K562 (cell line): ENCODE data around the gene PIWIL1. TPM values are rescaled to one million over a fixed set of nuclear protein-coding genes. Genes with fewer than 3 reads are reported as not detected.

Experiments
- ATAC-seq: fragments of 200-7000 bp; cut with Tn5 transposase; 3 replicates; pipeline ENCODE4 v1.9.1; 2020; ENCODE audit warnings: moderate library complexity
- BruUV-seq: library from RNA; stranded (reverse); fragments of 400-500 nt; replicated peaks from 2 replicates; lab custom pipeline; 2021; lab: Mats Ljungman, UMichigan
- CTCF ChIA-PET: fragments of 300-600 bp; formaldehyde crosslinking; extraction: SDS; loops from one replicate; lab custom pipeline; 2021; ENCODE audit warnings: low intra/inter-chr PET ratio; lab: Yijun Ruan, JAX
- POLR2A ChIA-PET: fragments of 300-600, 350-650 bp; sonication (Branson Sonifier 250); formaldehyde crosslinking; extraction: SDS; loops from one replicate; lab custom pipeline; 2021; ENCODE audit warnings: antibody characterized with exemption, inconsistent platforms; lab: Yijun Ruan, JAX
- DNase-seq, 4 experiments: peaks; one replicate each; pipeline versions ENCODE4 v3.0.0 to v3.0.0-alpha.2; 2011 to 2018; ENCODE audit warnings: low spot score in 3 of 4, mixed read lengths in 3 of 4; ENCODE audit errors: extremely low read depth in 1 of 4
- FAIRE-seq: peaks from 2 replicates; lab custom pipeline; 2011; peaks lifted over from hg19 to GRCh38; lab: Jason Lieb, UNC
- H2AFZ ChIP-seq: 2 replicates; pipeline ENCODE4 v1.6.0; 2011; ENCODE audit warnings: low read depth, low read length, control low read depth, inconsistent platforms
- H3K27ac ChIP-seq: fragments of 200-600 bp; 3 replicates; pipeline ENCODE4 v1.8.0; 2011; ENCODE audit warnings: low read depth, mild to moderate bottlenecking, control low read depth, inconsistent platforms, low read length, moderate library complexity, mixed read lengths; ENCODE audit errors: extremely low read depth
- H3K27me3 ChIP-seq, 2 experiments: fragments of 300-600 bp in 1 of 2; 2 replicates in 1 of 2; 3 replicates in 1 of 2; pipeline versions ENCODE4 v1.6.0 to v1.8.0; 2011; ENCODE audit warnings: inconsistent platforms in 2 of 2, low read length in 2 of 2, mild to moderate bottlenecking in 1 of 2, mixed read lengths in 1 of 2, moderate library complexity in 1 of 2; ENCODE audit not compliant: control insufficient read depth in 2 of 2, insufficient read depth in 2 of 2
- H3K36me3 ChIP-seq: fragments of 300-600 bp; 3 replicates; pipeline ENCODE4 v1.8.0; 2011; ENCODE audit warnings: mild to moderate bottlenecking, low read length, inconsistent platforms; ENCODE audit not compliant: control insufficient read depth, insufficient read depth
- H3K4me1 ChIP-seq, 2 experiments: fragments of 200-600 bp in 1 of 2; replicated peaks in 1 of 2; 2 replicates in 1 of 2; 3 replicates in 1 of 2; pipeline versions ENCODE4 v1.5.1 to v1.8.0; 2011; ENCODE audit warnings: inconsistent platforms in 2 of 2, low read length in 2 of 2, mild to moderate bottlenecking in 1 of 2, mixed read lengths in 1 of 2, moderate library complexity in 1 of 2; ENCODE audit not compliant: control insufficient read depth in 2 of 2, insufficient read depth in 2 of 2
- H3K4me2 ChIP-seq: 2 replicates; pipeline ENCODE4 v1.6.1; 2011; ENCODE audit warnings: low read length, control low read depth, inconsistent platforms, mixed read lengths; ENCODE audit not compliant: insufficient read depth
- H3K4me3 ChIP-seq: fragments of 200-600 bp; sonication (generic), shearing (Covaris generic); 2 replicates; pipeline ENCODE4 v1.5.1; 2016; ENCODE audit warnings: control low read depth, inconsistent platforms
- H3K79me2 ChIP-seq: fragments of 200-600 bp; 3 replicates; pipeline ENCODE4 v1.8.0; 2011; ENCODE audit warnings: low read length, inconsistent platforms; ENCODE audit not compliant: control insufficient read depth, insufficient read depth
- H3K9ac ChIP-seq, 2 experiments: 2 replicates each; pipeline versions ENCODE4 v1.6.0 to v1.6.1; 2011; ENCODE audit warnings: low read depth in 2 of 2, low read length in 2 of 2, control low read depth in 1 of 2, inconsistent platforms in 1 of 2, mild to moderate bottlenecking in 1 of 2, mixed read lengths in 1 of 2; ENCODE audit not compliant: insufficient read depth in 1 of 2
- H3K9me1 ChIP-seq: one replicate; pipeline ENCODE4 v1.6.0; 2011; ENCODE audit warnings: inconsistent platforms, mild to moderate bottlenecking, low read length, moderate library complexity; ENCODE audit not compliant: control insufficient read depth, insufficient read depth
- H3K9me3 ChIP-seq: replicated peaks from 2 replicates; pipeline ENCODE4 v1.5.1; 2011; ENCODE audit warnings: low read depth, low read length, inconsistent platforms; ENCODE audit not compliant: control insufficient read depth, insufficient read depth
- H4K20me1 ChIP-seq: replicated peaks from 2 replicates; pipeline ENCODE4 v1.6.1; 2011; ENCODE audit warnings: low read length, inconsistent platforms, mixed read lengths; ENCODE audit not compliant: control insufficient read depth, insufficient read depth
- ATF4 ChIP-seq: fragments of 450-650 bp; formaldehyde crosslinking; IDR thresholded peaks from 2 replicates; pipeline ENCODE4 v1.4.0; 2022; ENCODE audit warnings: mild to moderate bottlenecking, moderate library complexity
- BRD4 ChIP-seq: fragments of 200-600 bp; sonication (generic); IDR thresholded peaks from 2 replicates; pipeline ENCODE4 v1.6.1; 2017; ENCODE audit warnings: inconsistent platforms
- HDAC2 ChIP-seq: fragments of 450-650 bp; IDR thresholded peaks from 2 replicates; pipeline ENCODE4 v1.6.1; 2016; ENCODE audit warnings: mild to moderate bottlenecking
- NFE2L1 ChIP-seq: fragments of 450-650 bp; IDR thresholded peaks from 2 replicates; pipeline ENCODE4 v1.6.1; 2016; ENCODE audit warnings: missing genetic modification characterization, low read depth, mild to moderate bottlenecking, missing compliant biosample characterization, moderate library complexity, borderline replicate concordance
- POLR2AphosphoS2 ChIP-seq: IDR thresholded peaks from 2 replicates; pipeline ENCODE4 v1.6.1; 2012; ENCODE audit warnings: low read length, improper control_type of control experiment
- PTRF ChIP-seq: fragments of 450-650 bp; IDR thresholded peaks from 2 replicates; pipeline ENCODE4 v1.6.1; 2016; ENCODE audit warnings: mild to moderate bottlenecking, missing genetic modification characterization, missing compliant biosample characterization
- ZNF445 ChIP-seq: fragments of 250-450 bp; sonication (Bioruptor Pico); IDR thresholded peaks from 2 replicates; pipeline ENCODE4 v1.4.0; 2020; ENCODE audit warnings: low read depth, mild to moderate bottlenecking, moderate library complexity
- WGBS: fragments of 100-300 bp; shearing (Covaris generic); methylation state at CpG from one replicate; pipeline ENCODE4 v1.1.6; 2016; ENCODE audit warnings: low coverage, mixed read lengths; ENCODE audit not compliant: insufficient coverage; ENCODE audit errors: missing lambda C conversion rate; 5-methylcytosine and 5-hydroxymethylcytosine counted together
- in situ Hi-C: fragments of 300-500 bp; cut with MboI; formaldehyde crosslinking; loops from 4 replicates; pipeline ENCODE4 v1.15.0; 2018; ENCODE audit warnings: inconsistent platforms, mixed read lengths
- intact Hi-C: fragments of 100-400 bp; cut with micrococcal nuclease; formaldehyde crosslinking; loops from 2 replicates; pipeline ENCODE4 v1.14.2; 2022
- polyA plus RNA-seq, 8 experiments: library from polyadenylated mRNA; depleted of rRNA in 4 of 8; stranded (reverse) in 5 of 8; unstranded in 3 of 8; fragments of >200 nt; fragmentation: Nextera tagmentation in 2 of 8; fragmentation: Illumina TruSeq in 1 of 8; extraction: Ambion mirVana in 2 of 8; extraction: Trizol in 1 of 8; gene quantifications; 2 replicates each; pipeline versions ENCODE4 v1.2.1 to v1.2.3, GENCODE V29; 2011 to 2014; ENCODE audit warnings: inconsistent platforms in 1 of 8, missing spikeins in 1 of 8
- total RNA-seq, 7 experiments: library from RNA; depleted of rRNA in 6 of 7; stranded (reverse); fragments of >200 nt in 6 of 7; fragmentation: Illumina TruSeq in 2 of 7; extraction: Trizol in 2 of 7; gene quantifications; 2 replicates each; pipeline versions ENCODE4 v1.2.1 to v1.2.3, GENCODE V29; 2011 to 2021; ENCODE audit warnings: low replicate concordance in 1 of 7

PIWIL1 gene
- total and polyA plus RNA-seq, 9 of the 15 experiments (the other 6 are each of a cell fraction or from before 2014, with no cell fraction given) = not detected

DNA sequence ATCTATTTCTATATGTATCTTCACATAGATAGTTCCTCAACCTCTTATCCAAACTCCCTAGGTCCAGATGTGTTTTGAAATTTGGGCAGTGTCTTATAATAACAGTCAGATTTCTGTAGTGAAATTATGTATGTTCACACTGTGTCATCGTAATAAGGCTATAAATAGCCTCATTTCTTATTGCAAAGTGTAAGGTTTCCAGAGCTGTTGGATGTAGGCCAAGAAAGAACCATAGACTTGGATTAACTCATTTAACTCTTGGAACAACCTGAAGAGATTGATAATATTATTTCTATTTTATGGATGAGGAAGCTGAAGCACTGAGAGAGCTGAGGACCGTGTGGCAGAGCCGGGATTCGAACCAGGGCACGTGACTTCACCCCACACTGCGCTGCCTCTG lies 49.0 kb upstream of the PIWIL1 start:
- H3K4me2 ChIP-seq = no peak overlapping the region
- TF ChIP-seq HDAC2 = no peak
- TF ChIP-seq NFE2L1 (tag) = no peak
- TF ChIP-seq POLR2AphosphoS2 = no peak
- TF ChIP-seq BRD4 = no peak
- no peak for TF ChIP-seq PTRF (tag)
- no peak for TF ChIP-seq ZNF445 (CRISPR knock-in tag)
- no peak for TF ChIP-seq ATF4 (CRISPR knock-in tag)
- TF ChIP-seq, all 486 proteins: peak for 0
- BruUV-seq = no TSS peak
- Histone ChIP-seq H3K9ac (no peak overlapping the region), H3K9me1 (no peaks in the 10 kb centered on the region), H3K4me3 (no peak overlapping the region), H3K27me3 (no peaks in the 10 kb centered on the region), H3K4me1 (no peaks in the 10 kb centered on the region), H2AFZ (no peak overlapping the region), H4K20me1 (no peaks in the 10 kb centered on the region), H3K79me2 (no peaks in the 10 kb centered on the region), H3K27ac (no peak overlapping the region), H3K36me3 (no peaks in the 10 kb centered on the region), H3K9me3 (no peaks in the 10 kb centered on the region)
- no peak for DNase-seq
- CTCF ChIA-PET = no interaction called here
- ATAC-seq = no peak
- in situ Hi-C loops = no loop called here
- 0% methylated on average over 6 of the region's 6 CpGs for WGBS
- POLR2A ChIA-PET = no interaction called here
- intact Hi-C loops = loop anchor here (5.0 kb wide), 1 partner anchor 241 kb away; no protein-coding TSS in a partner anchor
- FAIRE-seq = no peak
